ENCODE results near the gene SLC12A8.

GRCh38 chr3:125261031-125261430 is 48.5 kb upstream of the SLC12A8 start:
- TF ChIP-seq GATA2 (IDR thresholded peaks at IDR 0.05; ENCODE audit: low read depth, low read length): no peak
- no peak for TF ChIP-seq GATA3 (IDR thresholded peaks at IDR 0.05; ENCODE audit: low read depth, low read length)
